GM18861 (cell line): ENCODE measurements around the gene KIFAP3.
"Not testable (repeated sequence)": the region's sequence is repeated elsewhere in the genome, so short reads cannot be mapped to it uniquely, and the experiment has no call there.

Experiments used
- ATAC-seq: cut with Tn5 transposase; IDR thresholded peaks from one replicate; pipeline ENCODE4 v1.9.1; 2021; ENCODE audit not compliant: unreplicated experiment

The KIFAP3 gene

DNA sequence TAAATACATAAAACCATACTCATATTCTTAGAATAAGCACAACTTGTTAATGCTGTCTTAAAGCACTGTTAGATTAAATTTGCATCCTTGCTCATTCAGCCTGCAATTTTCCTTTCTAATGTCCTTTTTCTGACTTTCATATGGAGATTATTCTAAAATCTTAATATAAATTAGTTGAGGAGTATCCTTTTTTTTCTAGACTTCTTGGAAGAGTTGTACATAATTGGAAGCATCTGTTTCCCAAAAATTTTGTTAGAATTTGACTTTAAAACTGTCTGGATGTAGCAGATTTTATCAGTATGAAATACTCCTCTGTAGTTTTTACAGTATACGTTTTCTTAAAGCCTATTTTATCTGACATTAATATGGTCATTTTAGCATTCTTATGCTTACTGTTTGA, 9.7 kb downstream of the KIFAP3 start:
- no peak for ATAC-seq

DNA sequence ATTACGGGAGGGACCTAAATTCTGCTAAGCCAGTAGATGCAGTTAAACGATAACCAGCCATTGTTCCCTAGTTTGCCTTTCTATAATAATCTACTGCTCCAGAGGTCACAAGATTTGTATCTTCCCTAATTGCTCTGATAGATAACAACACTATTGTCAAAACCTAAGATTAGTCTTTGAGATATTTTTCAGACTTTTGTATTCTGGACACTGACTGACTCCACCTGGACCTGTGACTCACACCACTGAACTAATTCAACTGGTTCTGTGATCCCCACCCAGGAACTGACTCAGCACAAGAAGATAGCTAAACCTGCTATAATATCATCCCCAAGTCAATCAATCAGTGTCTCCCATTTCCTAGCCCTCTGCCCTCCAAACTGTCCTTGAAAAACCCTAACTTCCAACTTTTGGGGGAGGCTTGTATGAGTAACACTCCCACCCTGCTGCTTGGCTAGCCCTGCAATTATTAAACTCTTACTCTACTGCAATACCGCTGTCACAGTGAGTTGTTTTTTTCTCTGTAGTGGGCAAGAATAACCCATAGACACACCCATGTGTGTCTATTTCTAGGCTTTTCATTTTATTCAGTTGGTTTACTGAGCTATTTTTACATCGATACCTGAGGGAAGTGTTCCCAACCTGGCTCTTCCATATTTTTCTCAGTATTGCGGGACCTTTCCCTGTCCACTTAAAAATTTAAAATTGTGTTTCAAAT, 11.2 kb downstream of the KIFAP3 start:
- ATAC-seq, result no peak

DNA sequence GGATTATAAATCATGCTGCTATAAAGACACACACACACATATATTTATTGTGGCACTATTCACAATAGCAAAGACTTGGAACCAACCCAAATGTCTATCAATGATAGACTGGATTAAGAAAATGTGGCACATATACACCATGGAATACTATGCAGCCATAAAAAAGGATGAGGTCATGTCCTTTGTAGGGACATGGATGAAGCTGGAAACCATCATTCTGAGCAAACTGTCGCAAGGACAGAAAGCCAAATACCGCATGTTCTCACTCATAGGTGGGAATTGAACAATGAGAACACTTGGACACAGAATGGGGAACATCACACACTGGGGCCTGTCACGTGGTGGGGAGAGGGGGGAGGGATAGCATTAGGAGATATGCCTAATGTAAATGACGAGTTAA, 12.8 kb downstream of the KIFAP3 start:
- ATAC-seq, result not testable (repeated sequence)

DNA sequence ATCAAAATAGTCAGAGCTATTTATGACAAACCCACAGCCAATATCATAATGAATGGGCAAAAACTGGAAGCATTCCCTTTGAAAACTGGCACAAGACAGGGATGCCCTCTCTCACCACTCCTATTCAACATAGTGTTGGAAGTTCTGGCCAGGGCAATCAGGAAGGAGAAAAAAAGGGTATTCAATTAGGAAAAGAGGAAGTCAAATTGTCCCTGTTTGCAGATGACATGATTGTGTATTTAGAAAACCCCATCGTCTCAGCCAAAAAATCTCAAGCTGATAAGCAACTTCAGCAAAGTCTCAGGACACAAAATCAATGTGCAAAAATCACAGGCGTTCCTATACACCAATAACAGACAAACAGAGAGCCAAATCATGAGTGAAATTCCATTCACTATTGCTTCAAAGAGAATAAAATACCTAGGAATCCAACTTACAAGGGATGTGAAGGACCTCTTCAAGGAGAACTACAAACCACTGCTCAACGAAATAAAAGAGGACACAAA, 14.4 kb downstream of the KIFAP3 start:
- not testable (repeated sequence) for ATAC-seq

DNA sequence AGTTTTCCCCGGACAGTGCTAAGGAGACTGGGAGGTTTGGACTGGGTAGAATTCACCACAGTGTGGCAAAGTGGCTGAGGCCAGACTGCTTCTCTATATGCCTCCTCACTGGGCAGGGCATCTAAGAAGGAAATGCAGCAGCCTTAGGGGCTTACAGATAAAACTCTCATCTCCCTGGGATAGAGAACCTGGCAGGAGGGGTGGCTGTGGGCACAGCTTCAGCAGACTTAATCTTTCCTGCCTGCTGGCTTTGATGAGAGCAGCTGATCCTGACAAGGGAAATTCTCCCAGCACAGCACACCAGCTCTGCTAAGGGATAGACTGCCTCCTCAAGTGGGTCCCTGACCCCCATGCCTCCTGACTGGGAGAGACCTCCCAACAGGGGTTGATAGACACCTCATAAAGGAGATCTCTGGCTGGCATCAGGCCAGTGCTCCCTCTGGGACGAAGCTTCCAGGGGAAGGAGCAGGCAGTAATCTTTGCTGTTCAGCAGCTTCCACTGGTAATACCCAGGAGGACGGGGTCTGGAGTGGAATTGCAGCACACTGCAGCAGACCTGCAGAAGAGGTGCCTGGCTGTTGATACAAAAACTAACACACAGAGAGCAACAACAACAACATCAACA, 25.2 kb downstream of the KIFAP3 start:
- no peak for ATAC-seq

DNA sequence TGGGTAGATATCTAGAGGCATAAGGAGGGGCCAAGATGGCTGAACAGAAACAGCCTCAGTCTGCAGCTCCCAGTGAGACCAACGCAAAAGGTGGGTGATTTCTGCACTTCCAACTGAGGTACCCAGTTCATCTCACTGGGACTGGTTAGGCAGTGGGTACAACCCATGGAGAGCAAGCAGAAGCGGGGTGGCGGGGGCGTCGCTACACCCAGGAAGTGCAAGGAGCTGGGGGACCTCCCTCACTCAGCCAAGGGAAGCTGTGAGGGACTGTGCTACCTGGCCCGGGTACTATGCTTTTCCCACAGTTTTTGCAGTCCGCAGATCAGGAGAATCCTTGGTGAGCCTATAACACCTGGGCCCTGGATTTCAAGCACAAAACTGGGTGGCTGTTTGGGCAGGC, 26.0 kb downstream of the KIFAP3 start:
- ATAC-seq, result no peak

DNA sequence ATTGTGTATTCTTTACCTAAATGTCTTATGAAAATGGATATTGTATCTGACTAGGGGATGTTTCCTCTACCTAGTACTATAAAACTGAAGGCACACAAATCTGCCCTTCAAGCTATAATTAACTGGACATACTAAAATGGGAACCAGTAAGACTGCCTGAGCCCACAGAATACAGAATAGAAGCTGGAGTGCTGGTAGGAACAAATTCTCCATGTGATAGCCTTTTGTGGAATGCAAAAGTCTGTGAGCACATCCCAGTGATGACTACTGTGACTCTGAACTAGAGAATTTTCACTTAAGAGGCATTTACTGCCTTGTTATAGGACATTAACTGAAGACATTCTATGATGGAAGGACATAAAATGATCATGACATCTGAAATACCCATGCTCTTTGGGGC, 30.3 kb downstream of the KIFAP3 start:
- ATAC-seq, result no peak

DNA sequence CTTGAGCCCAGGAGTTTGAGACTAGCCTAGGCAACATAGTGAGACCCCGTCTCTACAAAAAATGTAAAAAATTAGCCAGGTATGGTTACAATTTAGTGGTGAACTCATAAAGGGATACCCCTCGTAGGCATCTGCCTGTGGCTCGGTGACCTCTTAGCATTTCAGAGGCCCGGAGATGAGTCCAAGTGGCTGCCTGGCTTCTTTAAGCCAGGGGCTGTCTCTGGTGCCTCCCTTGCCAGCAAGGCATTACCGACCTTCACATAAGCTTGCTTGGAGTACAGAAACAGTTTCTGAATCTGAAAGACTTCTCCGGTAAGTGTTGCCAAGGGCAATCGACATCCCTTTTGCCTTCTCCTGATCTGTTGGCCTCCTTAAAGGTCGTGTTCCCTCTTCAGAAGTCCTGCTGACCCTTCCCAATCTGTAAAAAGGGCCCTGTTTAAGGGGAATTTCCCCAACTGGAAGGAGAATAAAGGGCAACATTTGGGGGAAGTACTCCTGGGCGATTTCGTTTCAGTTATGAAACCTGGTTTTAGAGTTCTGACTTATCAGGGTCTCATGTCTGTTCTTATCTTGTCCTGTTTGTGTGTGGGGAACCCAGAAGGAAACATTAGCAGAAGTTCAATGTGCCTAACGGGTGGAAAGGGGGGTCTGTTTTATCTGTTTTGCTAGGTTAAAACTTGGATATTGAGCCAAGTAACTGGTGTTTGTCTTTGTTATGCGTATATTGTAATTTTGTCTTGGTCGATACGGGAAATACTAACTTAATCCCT, 32.9 kb downstream of the KIFAP3 start:
- no peak for ATAC-seq

DNA sequence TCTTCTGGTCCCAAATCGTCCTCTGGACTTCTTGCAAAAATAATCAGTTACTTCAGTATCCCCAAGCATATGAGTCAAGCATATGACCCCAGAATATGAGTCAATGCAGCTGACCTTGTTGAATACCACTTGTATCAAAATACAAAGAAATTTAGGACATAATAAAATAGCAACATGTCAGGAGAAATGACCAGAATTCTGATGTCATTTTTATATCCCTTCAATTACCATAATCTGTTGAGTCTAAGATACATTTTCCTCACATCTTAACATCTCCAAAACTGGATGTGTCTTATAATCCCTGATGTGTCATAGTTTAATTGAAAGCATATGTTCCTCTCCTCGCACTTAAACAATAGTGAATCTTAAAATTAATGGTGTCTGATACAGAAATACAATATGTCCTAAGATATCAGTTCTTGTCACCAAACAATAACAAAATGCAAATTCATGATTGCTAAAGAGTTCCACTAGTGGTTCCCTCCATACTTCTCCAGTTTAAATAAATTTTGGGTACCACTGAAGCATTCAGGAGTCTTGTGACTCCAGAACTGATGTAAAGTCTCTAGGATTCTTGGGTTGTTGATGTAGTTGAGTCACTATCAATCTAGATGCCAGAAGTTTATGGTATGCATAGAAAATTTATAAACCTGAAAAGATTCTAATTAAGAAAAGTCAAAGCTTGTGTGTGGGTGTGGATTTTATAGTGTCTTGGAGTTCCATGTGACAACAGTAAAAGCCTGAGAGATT, 41.8 kb downstream of the KIFAP3 start:
- ATAC-seq, result no peak

DNA sequence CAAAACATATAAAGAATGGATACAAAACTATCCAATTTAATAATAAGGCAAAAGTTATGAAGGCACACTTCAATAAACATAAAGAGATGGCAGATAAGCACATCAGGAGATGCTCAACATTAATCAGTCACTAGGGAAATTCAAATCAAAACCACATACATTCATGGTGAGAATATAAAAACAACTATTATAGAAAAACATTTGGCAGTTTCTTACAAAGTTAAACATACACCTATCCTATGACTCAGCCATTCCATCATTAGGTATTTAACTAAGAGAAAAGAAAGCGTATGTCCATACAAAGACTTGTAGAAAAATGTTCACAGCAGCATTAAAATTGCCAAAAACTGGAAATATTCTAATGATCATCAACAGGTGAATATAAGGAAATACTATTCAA, 44.3 kb downstream of the KIFAP3 start:
- no peak for ATAC-seq

DNA sequence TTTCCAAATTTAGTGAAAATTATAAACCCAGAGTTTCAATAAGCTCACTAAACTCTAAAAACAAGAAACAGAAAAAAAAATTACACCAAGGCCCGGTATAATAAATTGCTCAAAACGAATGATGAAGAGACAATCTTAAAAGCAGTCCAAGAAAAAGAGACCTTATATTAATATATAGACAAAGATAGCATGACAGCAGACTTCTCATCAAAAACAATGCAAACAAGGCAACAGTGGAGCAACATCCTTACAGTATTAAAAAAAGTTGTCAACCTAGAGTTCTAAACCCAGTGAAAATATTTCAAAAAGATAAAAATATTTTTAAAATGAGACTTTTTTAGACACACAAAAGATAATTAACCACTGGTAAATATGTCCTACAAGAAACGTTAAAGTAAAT, 46.7 kb downstream of the KIFAP3 start:
- no peak for ATAC-seq

DNA sequence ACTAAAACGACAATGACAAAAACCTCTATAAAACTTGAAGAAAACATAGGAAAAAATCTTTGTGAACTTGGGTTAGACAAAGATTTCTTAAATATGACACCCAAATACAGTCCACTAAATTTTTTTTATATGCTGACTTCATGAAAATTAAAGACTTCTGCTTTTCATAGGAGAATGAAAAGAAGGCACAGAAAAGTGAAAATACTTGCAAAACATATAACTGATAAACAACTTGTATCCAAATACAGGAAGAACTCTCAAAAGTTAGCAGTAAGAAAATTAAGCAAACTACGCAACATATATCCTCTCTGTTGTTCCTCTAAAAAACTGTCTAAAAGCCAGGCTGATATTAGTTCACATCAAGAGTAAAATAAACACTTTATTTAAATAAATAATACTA, 53.6 kb downstream of the KIFAP3 start:
- no peak for ATAC-seq

DNA sequence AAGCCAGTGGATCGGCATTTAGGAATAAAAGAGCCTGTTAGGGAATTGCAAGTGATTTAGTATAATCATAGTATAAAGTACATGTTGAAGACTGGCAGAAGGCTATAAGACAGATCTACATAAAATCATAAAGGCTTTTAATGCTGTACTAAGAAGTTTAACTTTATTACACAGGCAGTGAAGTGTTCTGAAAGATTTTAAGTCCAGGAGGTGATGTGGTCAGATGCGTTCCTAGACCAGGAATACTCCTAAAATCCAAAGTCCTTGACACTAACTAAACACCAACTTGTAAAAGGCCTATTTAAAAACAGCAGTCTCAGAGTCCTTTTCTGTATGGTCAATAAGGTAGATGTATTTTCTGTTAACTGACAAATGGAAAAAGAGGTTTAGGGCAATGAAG, 57.0 kb downstream of the KIFAP3 start:
- no peak for ATAC-seq

DNA sequence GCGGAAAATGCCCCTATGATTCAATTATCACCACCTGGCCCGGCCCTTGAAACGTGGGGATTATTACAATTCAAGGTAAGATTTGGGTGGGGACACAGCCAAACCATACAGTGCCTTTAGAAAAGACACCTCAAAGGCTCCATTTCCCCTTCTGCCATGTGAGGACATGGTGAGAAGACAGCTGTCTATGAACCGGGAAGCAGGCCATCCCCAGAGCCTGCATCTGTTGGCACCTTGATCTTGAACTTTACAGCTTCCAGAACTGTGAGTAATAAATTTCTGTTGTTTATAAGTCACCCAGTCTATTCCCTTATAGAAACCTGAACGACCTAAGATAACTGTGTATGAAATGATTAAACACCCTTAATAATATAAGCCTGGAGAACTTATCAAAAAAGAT, 61.6 kb downstream of the KIFAP3 start:
- ATAC-seq, result no peak

DNA sequence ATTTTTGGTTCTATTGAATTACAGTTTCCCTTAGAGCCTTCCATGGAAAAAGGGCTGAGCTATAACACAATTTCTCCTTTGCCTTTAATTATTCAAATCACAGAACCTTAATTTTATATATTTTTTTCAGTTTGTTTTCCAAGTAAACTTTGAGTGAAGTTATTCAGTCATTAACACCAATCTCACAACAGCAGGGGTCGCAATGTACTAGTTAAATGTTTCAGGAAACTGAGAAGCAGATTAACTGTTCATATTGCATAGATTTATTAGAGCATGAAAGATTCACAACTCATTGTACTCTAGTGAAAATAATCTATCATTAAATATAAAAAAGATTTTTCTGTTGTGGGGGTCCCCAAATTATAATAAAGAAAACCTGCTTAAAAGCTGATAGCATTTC, 64.1 kb downstream of the KIFAP3 start:
- ATAC-seq, result peak; percentile 48

DNA sequence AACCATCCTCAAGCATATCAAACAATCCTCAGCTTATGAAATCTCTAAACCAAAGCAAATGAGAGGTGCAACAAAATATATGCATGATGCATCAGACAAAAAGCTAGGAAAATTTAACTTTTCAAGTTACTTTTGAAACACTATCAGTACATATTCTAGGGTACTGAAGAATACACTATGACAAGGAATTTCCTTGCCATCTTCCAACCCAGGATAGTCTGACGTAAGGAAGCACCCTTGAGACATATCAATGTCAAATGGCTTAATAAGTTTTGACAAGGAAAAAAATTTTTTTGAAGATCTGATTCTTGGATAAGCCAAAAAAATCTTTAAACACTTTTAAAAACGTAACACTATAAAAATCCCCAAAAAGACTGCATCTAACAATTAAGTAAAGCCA, 64.9 kb downstream of the KIFAP3 start:
- no peak for ATAC-seq

DNA sequence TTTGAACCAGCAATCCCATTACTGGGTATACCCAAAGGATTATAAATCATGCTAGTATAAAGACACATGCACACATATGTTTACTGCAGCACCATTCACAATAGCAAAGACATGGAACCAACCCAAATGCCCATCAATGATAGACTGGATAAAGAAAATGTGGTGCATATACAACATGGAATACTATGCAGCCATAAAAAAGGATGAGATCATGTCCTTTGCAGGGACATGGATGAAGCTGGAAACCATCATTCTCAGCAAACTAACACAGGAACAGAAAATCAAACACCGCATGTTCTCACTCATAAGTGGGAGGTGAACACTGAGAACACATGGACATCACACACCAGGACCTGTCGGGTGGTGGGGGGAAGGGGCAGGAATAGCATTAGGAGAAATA, 65.8 kb downstream of the KIFAP3 start:
- ATAC-seq, result not testable (repeated sequence)

DNA sequence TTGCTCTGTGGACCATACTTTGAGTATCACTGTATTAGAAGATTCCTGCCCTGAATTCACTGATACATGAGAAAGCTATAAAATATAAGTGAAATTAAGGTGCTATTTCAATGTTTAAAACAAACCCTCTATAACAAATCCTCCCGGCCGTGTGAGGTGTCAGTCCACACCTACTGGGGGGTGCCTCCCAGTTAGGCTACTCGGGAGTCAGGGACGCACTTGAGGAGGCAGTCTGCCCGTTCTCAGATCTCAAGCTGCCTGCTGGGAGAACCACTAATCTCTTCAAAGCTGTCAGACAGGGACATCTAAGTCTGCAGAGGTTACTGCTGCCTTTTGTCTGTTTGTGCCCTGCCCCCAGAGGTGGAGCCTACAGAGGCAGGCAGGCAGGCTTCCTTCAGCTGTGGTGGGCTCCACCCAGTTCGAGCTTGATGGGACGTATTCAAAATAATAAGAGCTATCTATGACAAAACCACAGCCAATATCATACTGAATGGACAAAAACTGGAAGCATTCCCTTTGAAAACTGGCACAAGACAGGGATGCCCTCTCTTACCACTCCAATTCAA, 71.1 kb downstream of the KIFAP3 start:
- not testable (repeated sequence) for ATAC-seq

DNA sequence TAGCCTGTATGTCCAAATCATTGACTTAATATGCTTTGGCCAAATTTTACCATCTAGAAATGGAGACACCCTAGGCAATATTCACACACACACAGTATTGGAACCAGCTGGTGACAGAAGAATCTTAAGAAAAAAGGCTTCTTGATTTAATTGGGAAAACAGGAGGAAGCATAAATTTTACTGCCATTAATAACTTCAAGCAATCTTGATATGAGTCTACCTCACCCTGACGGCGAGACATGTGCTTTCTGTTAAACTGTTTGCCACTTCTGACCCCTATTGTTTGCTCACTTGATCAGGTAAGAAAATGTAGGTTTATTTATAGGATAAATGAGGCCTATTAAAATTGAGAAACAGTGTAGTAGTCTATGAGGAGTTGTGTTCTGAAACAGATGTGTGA, 73.2 kb downstream of the KIFAP3 start:
- no peak for ATAC-seq

DNA sequence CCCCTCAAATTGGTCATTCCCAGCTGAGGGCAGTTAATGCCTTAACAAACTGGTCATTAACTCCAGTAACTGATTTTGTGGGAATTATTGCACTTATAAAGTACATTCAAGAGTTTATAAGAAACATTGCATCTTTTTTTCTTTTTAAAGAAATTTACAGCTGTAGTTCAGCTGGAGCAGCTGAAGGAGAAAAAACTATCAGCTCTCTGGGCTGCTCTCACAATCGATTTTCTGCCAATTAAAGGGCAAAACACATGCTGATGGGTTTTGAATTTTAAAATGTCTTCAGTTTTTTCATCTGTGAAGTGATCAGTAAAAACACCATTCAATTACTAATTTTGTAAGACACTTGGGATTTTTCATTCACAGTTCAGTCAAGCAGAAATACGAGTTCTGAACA, 74.7 kb downstream of the KIFAP3 start:
- ATAC-seq, result no peak

DNA sequence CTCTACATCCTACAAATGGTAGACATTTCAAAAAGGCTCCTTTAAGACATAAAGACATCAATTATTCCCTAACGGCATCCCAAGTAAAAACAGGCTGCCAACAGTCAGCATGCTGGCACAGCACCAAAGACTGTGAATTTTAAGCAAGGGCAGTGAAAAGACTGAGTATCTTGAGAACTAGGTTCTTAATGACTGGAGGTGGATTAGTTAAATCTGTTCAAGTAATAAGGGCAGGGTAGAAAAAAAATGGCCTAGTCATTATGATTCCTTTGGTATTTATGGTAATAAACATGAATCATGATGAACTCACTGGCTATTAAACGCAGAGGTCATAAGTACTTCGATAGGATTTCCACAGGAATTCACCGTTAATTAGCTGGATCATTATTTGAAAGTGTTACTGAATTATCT, 75.2 kb downstream of the KIFAP3 start:
- ATAC-seq, result no peak
